GM21825 (cell line): Measurements from ENCODE around the gene SLC12A3.

Experiments
- ATAC-seq: cut with Tn5 transposase; IDR thresholded peaks from one replicate; pipeline ENCODE4 v1.9.1; 2021; ENCODE audit warnings: mild to moderate bottlenecking, moderate library complexity; ENCODE audit not compliant: unreplicated experiment

SLC12A3 gene

GRCh38 chr16:56848029-56848936 lies 16.7 kb upstream of the SLC12A3 start:
- ATAC-seq = no peak

DNA sequence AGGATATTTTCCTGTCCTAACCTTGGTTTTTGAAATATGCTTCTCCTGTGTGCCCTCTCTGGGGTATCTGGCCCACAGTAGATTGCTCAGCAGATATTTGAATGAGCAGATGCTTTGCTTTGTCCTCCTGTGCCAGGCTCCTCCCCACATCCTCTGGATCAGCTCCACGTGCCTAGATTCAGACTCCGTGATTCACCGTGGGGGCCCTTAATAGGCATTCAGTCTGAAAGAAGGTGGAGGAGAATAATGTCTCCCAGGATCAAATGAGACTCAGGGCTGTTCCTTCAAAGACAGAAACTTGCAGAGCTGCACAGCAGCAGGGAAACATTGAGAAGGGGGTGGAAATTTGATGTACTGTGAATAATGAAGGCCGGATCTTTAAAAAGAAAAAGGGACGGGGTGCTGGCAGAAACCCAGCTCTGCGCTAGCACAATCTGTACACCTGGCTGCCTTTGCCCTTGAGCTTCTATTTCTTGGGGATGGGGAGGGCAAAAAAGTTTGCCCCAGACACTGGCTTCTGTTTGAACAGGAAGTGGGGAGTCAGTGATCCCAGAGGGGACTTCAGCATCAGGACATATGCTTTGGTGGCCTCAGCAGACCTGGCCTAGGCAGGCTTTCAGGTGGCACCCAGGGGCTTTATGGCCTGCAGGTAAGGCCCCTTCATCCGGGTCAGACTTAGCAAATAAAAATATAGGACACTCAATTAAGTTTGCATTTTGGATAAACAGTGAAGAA lies 15.9 kb upstream of the SLC12A3 start:
- ATAC-seq = no peak

DNA sequence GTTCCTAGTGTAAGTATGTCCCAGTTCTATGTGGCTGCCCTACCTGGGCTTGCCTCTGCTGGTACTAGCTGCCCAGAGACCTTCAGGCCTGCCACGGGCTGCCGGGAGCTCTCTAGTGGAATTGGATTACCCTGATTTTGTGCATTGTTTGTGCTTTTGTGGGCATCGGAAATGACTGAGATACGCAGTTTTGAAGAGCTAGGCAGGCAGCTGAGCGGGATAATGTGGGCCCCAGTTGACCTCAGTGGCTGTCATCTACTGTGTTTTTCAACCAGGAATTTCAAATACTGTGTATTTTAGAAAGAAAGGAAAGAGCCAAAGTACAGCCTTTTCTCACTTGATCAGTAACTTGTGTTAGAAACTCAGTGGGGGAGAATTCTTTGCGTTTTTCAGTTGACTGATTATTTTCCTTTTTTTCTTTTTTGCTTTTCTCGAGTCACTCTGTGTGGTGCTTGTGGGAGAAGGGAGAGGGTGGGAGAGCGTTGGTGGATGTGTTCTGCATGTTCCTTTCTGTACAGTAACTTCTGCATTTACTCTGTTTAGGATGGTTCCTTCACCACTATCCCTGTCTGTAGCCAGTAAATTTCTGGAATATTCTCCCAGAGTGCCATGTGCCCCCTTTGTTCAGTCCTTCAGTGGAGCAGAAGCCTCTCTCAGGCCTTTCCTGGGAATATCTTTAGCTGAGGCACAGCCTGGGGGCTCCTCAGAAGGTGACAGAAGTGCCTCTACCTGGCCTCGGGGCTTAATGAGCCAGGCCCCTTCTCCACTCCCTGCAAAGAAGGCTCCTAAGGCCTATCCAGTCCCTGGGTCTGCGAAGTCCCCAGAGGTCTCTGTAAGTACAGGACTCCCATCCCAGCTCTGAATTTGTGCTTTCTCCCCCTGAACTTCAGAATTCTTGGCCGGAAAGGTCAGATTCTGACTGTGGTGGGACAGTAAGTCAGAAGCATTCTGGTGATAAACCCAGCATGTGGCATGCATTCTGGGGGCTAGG lies 15.0 kb upstream of the SLC12A3 start:
- no peak for ATAC-seq

- ATAC-seq = no peak
These were observed 13.2 kb upstream of the SLC12A3 start for GRCh38 chr16:56851671-56852400.

GRCh38 chr16:56852401-56852730 lies 12.6 kb upstream of the SLC12A3 start:
- ATAC-seq = no peak

- ATAC-seq = no peak
These were observed 12.0 kb upstream of the SLC12A3 start for GRCh38 chr16:56852968-56853367.

DNA sequence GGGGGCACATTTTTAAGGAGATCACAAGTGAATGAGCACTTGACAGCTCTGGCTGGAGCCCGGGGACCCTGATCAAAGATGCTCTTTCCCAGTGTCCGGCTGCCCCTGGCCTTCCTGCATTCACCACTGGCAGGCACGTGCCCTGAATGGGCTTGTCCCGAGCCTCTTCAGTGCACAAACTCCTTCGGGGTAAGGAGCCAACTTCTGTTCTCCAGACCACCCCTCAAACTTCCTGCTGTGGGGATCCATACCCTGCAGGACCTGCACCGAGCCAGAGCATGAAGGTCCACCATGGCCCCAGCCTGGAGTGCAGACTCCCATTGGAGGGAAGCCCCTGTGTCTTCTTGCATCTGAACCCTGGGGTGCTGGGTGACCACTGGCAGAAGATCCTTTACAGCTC lies 9.8 kb upstream of the SLC12A3 start:
- no peak for ATAC-seq

DNA sequence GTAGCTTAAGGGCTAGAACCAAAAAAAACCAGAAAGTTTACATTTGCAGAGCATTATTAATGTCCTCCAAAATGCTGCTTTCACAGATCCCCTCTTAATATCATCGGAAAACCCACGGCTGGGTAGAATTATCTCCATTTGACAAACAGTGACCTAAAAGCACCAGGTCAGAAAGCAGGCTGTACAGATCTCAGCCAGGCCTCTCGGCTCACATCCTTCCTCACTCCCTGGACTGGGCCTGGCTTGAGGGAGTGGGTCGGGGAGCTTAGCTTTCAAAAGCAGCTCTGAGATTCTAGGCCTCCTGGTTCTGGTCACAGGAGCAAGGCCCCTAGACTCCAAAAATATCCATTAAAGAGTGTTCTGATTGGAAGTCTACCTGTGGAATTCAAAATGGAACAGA lies 9.1 kb upstream of the SLC12A3 start:
- no peak for ATAC-seq

- ATAC-seq = no peak
These were observed 8.0 kb upstream of the SLC12A3 start for GRCh38 chr16:56856876-56857447.

DNA sequence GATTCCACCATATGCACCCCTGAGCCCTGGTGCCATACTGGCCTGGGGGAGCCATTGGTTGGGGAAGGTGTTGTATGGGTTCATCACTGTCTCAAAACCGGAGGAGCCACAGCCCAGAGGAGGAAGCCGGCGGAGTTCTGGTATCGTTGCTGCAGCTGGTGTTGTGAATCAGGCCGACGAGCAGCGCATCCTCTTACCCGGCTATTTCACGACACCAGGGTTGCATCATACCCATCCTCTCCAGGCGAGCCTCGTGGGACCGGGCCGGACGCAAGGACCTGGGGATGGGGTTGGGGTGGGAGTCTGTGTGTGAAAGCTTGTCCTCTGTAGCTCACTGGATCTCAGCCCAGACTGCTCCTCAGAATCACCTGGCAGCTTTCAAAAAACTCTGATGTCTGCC lies 6.6 kb upstream of the SLC12A3 start:
- ATAC-seq = no peak

DNA sequence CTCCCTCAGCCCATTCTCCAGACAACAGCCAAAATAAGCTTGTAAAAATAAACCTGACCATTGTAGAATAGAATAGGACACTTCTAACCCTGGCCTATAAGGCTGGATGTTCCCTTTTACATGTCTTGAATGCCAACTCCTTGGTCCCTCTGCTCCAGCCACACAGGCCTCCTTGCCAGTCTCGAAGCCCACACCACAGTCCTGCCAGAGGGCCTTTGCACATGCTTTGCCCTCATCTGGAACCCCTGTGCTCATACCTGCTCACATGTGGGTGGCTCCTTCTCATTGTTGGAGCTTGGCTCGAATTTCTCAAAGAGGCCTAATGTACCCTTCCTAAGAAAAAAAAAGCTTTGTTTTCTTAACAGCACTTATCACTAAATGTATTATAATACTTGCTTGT lies 5.4 kb upstream of the SLC12A3 start:
- ATAC-seq = no peak

DNA sequence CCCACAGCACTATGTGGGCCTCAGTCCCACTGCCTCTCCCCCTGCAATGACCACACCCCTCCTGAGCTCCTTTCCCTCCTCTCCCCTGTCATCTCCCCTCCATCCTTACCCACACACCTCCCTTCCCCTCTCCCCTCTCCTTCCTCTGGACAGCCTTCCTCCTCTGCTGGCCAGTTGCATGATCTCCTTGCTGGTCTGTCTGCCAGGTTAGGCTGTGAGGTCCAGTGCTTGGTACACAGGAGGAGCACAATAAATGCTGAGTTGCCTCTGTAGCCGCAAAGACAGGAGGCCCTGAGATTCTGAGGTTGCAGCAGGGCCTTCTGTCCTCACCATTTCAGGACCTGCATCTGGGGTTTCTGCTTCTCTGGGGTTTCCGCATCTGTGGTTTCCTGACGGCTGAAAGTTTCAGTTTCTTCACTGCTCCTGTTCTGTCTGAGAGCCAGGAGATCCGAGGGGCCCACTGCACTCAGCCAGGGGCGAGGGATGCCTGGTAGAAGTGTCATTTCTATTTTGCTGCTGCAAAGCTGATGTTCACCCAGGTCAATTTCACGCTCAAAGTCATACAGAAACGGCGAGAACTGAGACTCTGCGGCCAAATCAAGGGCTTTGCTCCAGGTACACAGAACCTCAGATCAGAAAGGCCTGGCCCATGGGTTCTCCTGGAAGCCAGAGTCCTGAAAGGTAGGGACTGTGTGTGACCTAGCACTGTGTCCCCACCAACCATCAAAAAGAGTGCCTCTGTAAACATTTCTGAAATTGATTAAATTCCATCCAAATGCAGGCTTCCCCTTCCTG lies 4.6 kb upstream of the SLC12A3 start:
- ATAC-seq = peak; percentile 84

GRCh38 chr16:56861092-56861610 lies 3.9 kb upstream of the SLC12A3 start:
- no peak for ATAC-seq

GRCh38 chr16:56861756-56862155 lies 3.3 kb upstream of the SLC12A3 start:
- no peak for ATAC-seq

DNA sequence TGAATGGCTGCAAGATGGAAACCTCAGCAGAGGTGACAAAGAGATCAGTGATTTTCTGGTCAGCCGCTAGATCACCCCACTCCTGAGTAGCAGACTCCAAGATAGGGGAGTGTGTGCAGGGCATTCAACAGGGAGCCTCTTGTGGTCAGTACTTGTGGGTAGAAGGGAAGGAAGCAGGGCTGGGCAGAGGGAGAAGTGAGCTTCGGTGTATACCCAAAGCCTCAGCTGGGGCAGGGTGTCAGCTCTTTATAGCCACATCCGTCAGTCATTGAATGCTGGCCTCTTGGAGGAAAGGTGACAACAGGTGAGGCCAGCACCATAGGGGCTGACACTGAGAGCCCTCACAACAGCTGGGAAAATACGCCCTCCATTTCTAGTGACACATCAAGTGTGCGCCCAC lies 2.2 kb upstream of the SLC12A3 start:
- ATAC-seq = no peak

DNA sequence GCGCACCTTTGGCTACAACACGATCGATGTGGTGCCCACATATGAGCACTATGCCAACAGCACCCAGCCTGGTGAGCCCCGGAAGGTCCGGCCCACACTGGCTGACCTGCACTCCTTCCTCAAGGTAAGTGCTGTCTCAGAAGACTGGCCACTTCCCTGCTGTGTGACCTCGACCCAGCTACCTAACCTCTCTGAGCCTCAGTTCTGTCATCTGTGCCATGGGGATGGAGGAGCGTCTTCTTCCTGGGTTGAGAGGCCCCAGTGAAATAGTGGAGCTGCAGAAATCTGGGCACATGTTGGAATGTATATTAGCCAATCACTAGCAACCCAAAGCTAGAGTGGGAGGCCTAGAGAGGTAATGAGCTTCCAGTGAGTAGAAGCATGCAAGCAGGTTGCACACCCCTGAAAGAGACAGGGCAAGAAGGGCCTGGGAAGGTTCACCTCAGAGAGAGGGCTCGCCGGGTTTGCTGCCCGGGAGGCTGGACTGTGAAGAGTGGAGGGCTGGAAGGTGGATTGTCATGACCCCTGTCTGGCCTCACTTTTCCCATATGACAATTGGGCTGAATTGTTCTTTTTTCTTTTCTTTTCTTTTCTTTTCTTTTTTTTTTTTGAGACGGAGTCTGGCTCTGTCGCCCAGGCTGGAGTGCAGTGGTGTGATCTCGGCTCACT lies 521 bp downstream of the SLC12A3 start:
- no peak for ATAC-seq

- no peak for ATAC-seq
These were observed 2.2 kb downstream of the SLC12A3 start for GRCh38 chr16:56866955-56867830.

DNA sequence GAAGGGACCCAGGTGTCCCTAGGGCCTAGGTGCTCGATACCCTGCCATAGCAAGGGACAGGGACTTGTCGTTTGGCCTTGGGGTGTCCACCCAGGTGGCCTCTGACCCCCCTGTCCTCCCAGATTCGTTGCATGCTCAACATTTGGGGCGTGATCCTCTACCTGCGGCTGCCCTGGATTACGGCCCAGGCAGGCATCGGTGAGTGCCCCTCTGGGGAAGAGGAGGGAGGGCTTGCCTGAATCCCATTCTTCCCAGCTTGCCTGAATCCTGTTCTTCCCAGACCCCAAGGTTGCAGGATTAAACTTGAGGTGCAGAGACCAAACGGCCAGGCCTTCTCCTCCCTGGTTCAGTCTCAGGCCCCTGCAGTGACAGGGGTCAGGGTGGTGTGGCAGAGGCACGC lies 3.2 kb downstream of the SLC12A3 start:
- no peak for ATAC-seq
